Measurements from ENCODE around the gene PLGRKT.

- TF ChIP-seq CTCF (IDR thresholded peaks at IDR 0.05; ENCODE audit: insufficient read depth, low read length, poor library complexity, severe bottlenecking), result no peak
- no peak for TF ChIP-seq EZH2phosphoT487 (conservative IDR thresholded peaks at IDR 0.05; ENCODE audit: low read length)
These were observed 62.6 kb downstream of the PLGRKT start for GRCh38 chr9:5375091-5375490.
